ENCODE data around the gene NR6A1.

Gene NR6A1

DNA sequence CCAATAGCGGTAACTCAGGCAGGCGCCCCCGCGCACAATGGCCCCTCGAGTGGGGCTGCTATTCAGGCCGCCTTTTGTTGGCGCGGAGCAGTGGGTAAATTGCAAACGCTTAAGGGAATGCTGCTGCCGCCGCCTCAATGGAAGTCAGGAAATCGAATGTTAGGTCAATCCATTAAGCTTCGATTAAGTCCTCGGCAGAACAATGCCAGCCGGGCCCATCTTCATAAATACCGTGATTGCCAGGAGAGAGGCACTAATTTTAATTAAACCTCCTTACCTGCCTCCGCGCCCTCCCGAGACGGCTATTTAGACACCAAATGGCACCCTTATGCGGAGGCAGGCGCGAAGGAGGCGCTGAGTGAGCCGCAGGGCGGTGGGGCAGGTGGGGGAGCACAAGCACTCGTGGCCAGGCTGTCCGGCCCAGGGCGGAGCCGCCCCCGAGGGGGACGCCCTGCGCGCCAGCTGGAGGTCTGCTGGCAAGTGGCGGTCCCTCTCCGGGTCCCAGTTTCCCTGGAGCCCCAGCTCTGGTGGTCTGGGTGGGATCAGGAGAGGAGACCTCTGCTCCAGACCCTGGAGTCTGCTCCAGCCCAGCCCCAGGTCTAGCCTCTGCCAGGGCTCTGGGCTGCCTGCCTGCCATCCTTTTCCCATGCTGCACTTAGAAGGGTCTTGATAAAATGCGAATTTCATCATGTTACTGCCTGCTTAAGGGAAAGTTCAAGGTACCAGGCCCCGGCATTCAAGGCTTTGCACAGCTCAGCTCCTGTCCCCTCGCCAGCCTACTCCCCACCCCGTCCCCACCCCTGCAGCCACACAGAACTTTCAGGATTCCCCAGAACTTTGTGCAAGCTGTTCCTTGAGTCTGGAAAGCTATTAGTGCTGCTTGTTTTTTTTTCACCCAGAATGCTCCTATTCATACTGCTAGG is 283.6 kb downstream of the NR6A1 start:
- Histone ChIP-seq H3K27me3 (replicated peaks) (peaks cover 37% of the 10 kb centered on the region), H3K4me3 (ENCODE audit: low read depth, low read length) (no peak overlapping the region), H3K27ac (no peak overlapping the region), H3K36me3 (replicated peaks) (no peaks in the 10 kb centered on the region)
- TF ChIP-seq CTCF (IDR thresholded peaks at IDR 0.05; ENCODE audit: low read depth, low read length, missing control alignments): no peak
- in situ Hi-C loops (cut with HindIII; ENCODE audit: low pct_ligation_motif_present, low sequenced_read_pairs): no loop called here
- DNase-seq: no peak

- TF ChIP-seq CTCF (IDR thresholded peaks at IDR 0.05; ENCODE audit: low read depth, low read length, missing control alignments): no peak
- in situ Hi-C loops (cut with HindIII; ENCODE audit: low pct_ligation_motif_present, low sequenced_read_pairs): no loop called here
- no peak for DNase-seq
- Histone ChIP-seq H3K27ac (no peak overlapping the region), H3K27me3 (replicated peaks) (peaks cover 37% of the 10 kb centered on the region), H3K4me3 (ENCODE audit: low read depth, low read length) (no peak overlapping the region), H3K36me3 (replicated peaks) (no peaks in the 10 kb centered on the region)
Measured at GRCh38 chr9:124486778-124487259, 284.3 kb downstream of the NR6A1 start.

- no peak for DNase-seq
- Histone ChIP-seq H3K27ac (no peak overlapping the region), H3K36me3 (replicated peaks) (no peaks in the 10 kb centered on the region), H3K4me3 (ENCODE audit: low read depth, low read length) (no peak overlapping the region), H3K27me3 (replicated peaks) (peaks cover 37% of the 10 kb centered on the region)
- in situ Hi-C loops (cut with HindIII; ENCODE audit: low pct_ligation_motif_present, low sequenced_read_pairs): no loop called here
- no peak for TF ChIP-seq CTCF (IDR thresholded peaks at IDR 0.05; ENCODE audit: low read depth, low read length, missing control alignments)
Measured at GRCh38 chr9:124485936-124486335, 285.2 kb downstream of the NR6A1 start.

GRCh38 chr9:124485201-124485600 is 285.9 kb downstream of the NR6A1 start:
- Histone ChIP-seq H3K4me3 (ENCODE audit: low read depth, low read length) (no peak overlapping the region), H3K27ac (no peak overlapping the region), H3K36me3 (replicated peaks) (no peaks in the 10 kb centered on the region), H3K27me3 (replicated peaks) (peaks cover 37% of the 10 kb centered on the region)
- in situ Hi-C loops (cut with HindIII; ENCODE audit: low pct_ligation_motif_present, low sequenced_read_pairs): no loop called here
- DNase-seq: no peak
- no peak for TF ChIP-seq CTCF (IDR thresholded peaks at IDR 0.05; ENCODE audit: low read depth, low read length, missing control alignments)

GRCh38 chr9:124483481-124483880 is 287.6 kb downstream of the NR6A1 start:
- in situ Hi-C loops (cut with HindIII; ENCODE audit: low pct_ligation_motif_present, low sequenced_read_pairs): no loop called here
- peaks cover 39% of the 10 kb centered on the region for H3K27me3 ChIP-seq (replicated peaks)

More at GRCh38 chr9:124483481-124483880, 287.6 kb downstream of the NR6A1 start:
- Histone ChIP-seq H3K4me3 (ENCODE audit: low read depth, low read length) (no peak overlapping the region), H3K27ac (no peak overlapping the region), H3K36me3 (replicated peaks) (no peaks in the 10 kb centered on the region)
- no peak for TF ChIP-seq CTCF (IDR thresholded peaks at IDR 0.05; ENCODE audit: low read depth, low read length, missing control alignments)
- no peak for DNase-seq
